HG03095 (cell line): Measurements from ENCODE around the gene ATL2.

Experiments used
- ATAC-seq: cut with Tn5 transposase; IDR thresholded peaks from one replicate; pipeline ENCODE4 v1.9.1; 2021; ENCODE audit warnings: moderate library complexity; ENCODE audit not compliant: unreplicated experiment

The ATL2 gene

GRCh38 chr2:38255211-38255610 is 121.9 kb downstream of the ATL2 start:
- no peak for ATAC-seq

- ATAC-seq: no peak
Measured at GRCh38 chr2:38254796-38255195, 122.3 kb downstream of the ATL2 start.

- no peak for ATAC-seq
Measured at GRCh38 chr2:38251940-38252339, 125.1 kb downstream of the ATL2 start.

- ATAC-seq: no peak
Measured at GRCh38 chr2:38248707-38249106, 128.4 kb downstream of the ATL2 start.

GRCh38 chr2:38248255-38248654 is 128.8 kb downstream of the ATL2 start:
- no peak for ATAC-seq

- ATAC-seq: no peak
Measured at GRCh38 chr2:38246105-38246504, 131.0 kb downstream of the ATL2 start.

GRCh38 chr2:38245114-38245641 is 131.9 kb downstream of the ATL2 start:
- ATAC-seq: no peak

GRCh38 chr2:38244301-38244700 is 132.8 kb downstream of the ATL2 start:
- no peak for ATAC-seq
